HG02938 (cell line): Measurements from ENCODE around the gene LCN6.

Experiments used
- ATAC-seq: cut with Tn5 transposase; IDR thresholded peaks from one replicate; pipeline ENCODE4 v1.9.1; 2021; ENCODE audit warnings: mild to moderate bottlenecking, moderate library complexity; ENCODE audit not compliant: unreplicated experiment

Gene LCN6

GRCh38 chr9:136745389-136746154 lies 2.8 kb downstream of the LCN6 start:
- no peak for ATAC-seq

DNA sequence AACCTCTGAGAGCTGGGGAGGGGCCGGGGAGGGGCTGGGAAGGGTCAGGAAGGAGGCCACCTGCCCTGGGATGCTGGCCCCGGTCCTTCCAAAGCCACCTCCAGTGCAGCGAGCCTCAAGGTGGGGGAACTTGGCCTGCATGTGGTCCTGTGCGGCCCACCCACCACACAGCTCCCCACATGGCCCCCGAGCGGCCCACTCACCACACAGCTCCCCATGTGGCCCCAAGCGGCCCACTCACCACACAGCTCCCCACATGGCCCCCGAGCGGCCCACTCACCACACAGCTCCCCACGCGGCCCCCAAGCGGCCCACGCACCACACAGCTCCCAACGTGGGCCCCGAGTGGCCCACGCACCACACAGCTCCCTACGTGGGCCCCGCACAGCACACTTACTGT lies 3.6 kb downstream of the LCN6 start:
- no peak for ATAC-seq

DNA sequence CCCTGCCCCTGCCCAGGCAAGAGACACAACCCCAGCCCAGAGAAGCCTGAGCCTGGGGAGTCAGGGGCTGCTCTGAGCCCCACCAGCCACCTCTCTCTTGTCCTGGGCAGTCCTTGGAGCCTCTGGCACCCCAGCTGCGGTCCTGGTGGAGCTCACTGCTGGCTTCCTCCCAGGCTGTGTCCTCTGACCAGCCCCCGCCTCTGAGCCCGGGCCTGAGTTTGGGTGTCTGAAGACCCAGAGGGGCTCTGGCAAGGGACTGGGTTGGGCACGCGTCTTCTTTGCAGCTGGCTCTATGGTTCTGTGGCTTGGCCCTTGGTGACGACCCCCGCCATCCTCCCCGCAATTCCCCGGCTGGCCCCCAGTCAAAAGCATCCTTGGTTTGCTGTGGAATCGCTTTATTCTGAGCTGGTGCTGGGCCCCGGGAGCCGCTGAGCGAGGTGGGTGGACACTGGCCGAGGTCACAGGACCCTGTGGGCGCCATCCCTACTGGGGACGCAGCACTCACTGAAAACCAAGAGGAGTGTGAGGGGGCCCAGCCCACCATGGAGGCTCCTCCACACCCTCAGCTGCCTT lies 4.6 kb downstream of the LCN6 start:
- ATAC-seq, result no peak

DNA sequence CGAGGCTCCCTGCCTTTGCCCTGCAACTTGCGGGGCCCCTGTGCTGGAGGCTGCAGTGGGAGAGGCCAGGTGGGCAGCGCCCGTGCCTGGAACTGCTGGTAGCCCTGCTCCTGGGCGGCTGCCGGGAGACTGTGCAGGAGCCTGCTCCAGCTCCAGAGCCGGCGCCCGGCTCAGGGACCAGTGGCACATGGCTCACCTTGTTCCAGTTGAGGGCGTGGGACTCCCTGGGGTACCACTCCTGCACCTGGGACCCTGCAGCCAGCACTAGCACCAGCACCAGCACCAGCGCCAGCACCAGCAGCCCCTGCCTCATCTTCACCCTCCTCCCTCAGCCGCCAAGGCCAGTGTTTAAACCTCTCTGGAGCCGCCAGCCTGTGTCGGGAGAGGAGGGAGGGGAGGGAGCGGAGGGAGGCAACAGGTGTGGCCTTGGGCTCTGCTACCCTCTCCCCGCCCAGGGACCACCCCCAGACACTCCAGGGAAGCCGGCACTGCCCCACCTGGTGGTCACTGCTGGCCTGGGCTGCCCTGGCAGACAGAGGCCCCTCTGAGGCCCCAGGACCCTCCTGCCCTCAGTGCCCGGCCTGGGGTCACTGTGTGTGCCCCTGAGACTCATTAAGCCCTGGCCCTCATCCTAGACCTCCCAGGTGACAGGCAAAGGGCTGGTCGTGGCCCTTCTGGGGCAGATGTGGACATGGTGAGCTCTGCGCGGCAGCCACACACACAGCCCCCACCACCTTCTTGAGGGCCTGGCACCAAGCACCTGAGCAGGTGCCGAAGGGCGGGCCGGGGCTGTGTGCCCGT lies 5.5 kb downstream of the LCN6 start, which contains the start of gene LCN10:
TSS of gene LCN10 (minus strand) at position 350 of the 801 bp plus-strand sequence. CDS start at position 313, 37 bp downstream.
- ATAC-seq, result no peak

DNA sequence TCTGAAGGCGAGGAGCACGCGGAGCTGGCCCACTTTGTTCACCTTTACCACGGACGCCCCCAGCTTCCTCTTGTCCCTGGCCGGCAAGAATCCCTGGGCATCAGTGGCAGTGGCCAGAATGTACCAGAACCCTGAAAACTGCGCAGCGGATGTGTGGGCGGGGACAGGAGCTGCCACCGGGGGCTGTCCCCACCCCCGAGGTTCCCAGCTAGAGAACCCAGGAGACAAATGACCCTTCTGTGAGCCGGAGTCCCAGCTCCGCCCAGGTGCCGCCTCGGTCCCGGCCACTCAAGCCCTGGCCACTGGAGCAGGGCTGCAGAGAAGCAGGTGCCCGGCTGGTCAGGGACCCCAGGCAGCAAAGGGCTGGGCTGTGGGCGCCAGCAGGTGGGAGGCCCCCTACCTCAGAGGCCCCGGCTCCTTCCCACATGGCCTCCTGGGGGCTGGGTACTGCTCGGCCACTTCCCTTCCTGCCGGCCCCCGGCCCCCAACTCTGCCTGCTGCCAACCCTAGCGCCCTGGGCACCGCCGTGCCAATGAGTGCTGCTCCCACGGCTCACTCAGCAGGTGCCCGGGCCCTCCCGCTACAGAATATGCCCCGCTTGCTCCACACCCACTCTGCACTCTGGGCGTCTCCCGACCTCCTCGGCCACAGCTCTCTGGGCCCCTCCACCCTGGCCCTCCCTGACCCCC lies 6.3 kb downstream of the LCN6 start:
- ATAC-seq, result no peak

GRCh38 chr9:136740971-136741882 lies 7.1 kb downstream of the LCN6 start:
- no peak for ATAC-seq

- no peak for ATAC-seq
These were observed 7.8 kb downstream of the LCN6 start for GRCh38 chr9:136740491-136740890.

DNA sequence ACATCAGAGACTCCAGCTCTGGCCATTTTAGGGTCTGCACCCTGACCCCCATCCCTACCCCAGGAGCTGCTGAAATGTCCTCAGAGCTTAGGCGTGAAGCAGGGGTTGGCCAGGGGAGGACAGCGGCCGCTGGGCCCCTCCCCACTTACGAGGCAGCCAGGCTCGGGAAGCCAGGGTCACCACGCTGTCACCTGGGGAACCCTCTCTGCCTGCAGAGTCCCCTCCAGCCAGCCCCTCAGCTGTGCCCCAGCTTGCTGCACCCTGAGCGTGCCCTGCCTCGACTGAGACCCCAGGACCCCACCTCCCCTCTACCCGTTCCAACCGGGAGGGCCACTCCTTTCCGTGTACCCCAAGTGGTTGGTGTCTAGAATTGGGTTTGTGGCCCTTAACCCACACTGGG lies 8.3 kb downstream of the LCN6 start:
- ATAC-seq, result no peak

GRCh38 chr9:136739509-136739908 lies 8.8 kb downstream of the LCN6 start:
- no peak for ATAC-seq

GRCh38 chr9:136738960-136739359 lies 9.4 kb downstream of the LCN6 start:
- no peak for ATAC-seq

DNA sequence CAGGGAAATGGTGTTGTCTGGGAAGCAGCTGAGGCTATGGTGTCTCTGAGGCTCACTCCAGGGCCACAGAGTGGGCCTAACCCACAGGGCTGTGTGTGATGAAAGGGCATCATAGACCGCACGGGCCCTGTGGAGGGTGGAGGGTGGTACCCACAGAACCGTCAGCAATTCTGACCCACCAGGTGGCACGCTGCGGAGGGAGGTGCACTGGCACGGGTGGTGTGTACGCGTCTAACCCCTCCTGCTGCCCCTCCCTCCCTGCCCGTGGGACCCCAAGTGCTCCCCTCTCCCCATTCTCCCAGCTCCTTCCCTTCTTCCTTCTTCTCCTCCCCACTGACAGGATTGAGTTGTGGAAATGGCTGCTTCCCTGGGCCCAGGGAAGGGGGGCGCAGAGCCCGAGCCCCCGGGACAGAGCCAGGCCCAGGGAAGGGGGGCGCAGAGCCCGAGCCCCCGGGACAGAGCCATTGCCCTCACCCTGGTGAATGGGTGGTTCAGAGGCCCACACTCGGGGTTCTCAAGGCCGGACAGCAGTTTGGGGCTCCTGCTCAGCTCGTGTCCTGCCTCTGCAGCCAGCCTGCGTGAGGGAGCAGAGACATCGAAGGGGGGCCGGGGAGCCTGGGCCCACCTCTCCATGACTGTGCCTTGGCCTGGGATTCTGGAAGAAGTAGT lies 12.4 kb downstream of the LCN6 start:
- no peak for ATAC-seq

DNA sequence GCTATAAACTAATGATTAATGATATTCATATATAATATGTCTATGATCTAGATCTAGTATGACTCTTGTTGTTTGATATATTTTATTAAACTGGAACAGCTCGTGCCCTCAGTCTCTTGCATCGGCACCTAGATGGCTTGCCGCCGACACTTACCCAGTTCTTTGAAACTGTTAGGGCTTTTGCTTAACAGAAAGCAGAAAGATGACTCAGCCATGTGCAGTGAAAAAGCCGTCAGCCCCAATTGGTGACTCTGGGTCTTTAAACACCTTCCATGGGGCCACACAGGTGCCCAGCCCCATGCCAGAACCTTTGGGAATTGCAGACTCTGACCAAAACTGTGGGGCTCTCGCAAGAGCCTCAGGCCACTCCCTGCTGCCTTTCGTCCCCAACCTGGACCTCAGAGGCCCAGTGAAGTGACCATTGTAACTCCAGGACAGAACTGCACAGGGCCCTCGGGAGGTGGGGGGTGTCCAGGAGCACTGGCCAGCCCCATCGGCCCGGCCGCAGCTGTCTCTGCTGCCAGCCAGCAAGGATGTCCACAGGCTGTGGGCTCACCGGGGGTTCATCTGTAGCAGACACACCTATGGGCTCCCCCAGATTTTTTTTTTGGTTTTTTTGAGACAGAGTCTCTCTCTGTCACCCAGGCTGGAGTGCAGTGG lies 13.4 kb downstream of the LCN6 start:
- ATAC-seq, result no peak

GRCh38 chr9:136733611-136734010 lies 14.7 kb downstream of the LCN6 start:
- no peak for ATAC-seq

DNA sequence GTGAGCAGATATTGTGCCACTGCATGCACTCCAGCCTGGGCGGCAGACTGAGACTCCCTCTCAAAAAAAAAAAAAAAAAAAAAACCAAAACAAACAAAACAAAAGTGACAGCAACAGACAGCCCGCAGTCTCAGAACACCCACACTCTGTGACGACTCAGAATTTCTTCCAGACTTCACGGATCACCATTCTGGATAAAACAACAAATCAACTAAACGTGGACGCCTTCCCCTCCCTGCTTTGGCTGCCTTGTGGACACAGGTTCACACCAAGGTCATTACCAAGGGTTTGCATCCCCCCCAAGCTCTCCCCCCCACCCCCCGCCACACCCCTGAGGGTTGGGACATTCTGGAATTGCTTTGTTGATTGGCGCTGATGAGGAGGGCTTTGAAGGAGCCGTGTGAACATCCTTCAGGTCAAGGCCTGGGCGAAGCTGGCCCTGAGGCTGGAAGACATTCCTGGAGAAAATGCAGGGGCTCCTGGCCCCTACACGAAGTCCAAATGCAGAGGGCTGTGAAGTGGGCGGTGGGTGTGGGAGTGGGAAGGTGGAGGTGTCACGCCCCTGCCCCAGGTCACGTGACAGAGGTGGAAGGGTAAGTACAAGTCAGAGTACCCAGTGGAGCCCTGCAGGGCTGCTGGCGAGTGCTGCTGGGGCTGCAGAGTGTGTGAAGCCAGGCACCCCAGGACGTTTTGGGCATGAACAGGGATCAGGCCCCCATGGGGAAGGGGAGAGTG lies 15.7 kb downstream of the LCN6 start:
- ATAC-seq, result no peak

GRCh38 chr9:136729926-136730325 lies 18.4 kb downstream of the LCN6 start:
- ATAC-seq, result no peak

- no peak for ATAC-seq
These were observed 19.2 kb downstream of the LCN6 start for GRCh38 chr9:136729144-136729543.

DNA sequence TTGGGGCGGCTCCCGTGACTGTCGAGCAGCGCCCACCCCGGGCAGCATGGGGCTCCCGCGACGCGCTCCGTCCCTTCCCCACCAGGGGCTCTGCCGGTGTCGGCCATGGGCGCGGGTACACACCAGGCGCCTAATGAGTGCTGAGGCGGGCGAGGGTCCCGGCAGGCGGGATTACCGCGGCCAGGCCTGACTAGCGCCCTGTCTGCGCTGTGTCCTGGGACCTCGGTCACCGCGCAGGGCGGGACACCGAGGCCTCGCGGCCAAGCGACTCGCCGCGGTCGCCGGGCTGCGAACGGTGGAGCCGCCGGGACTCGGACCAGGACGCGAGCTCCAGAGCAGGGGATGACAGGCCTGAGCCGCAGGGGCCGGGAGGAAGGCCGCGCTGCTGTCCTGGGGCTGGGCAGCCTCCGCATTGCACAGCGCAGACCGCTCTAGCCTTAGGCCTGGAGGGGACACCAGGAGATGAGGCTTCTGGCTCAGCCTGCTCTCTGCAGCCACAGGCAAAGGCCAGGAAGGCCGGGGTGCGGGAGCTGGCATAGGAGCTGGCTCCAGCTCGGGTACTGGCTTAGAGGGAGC lies 19.7 kb downstream of the LCN6 start:
- ATAC-seq, result peak; percentile 9

GRCh38 chr9:136728080-136728547 lies 20.2 kb downstream of the LCN6 start:
- ATAC-seq, result peak; percentile 54
